ENCODE results near the gene TK2.
"Not testable (repeated sequence)": the region's sequence is repeated elsewhere in the genome, so short reads cannot be mapped to it uniquely, and the experiment has no call there.

Gene TK2

GRCh38 chr16:66549284-66550131 is at the start of gene TK2:
TK2 (minus strand) TSS chr16:66550122; CDS start chr16:66550061, 61 bp downstream.
- DNase-seq: peak; percentile 84

GRCh38 chr16:66598111-66598510 is 48.2 kb upstream of the TK2 start:
- no peak for DNase-seq

- no peak for DNase-seq
Measured at GRCh38 chr16:66596986-66597848, 47.3 kb upstream of the TK2 start.

- DNase-seq: not testable (repeated sequence)
Measured at GRCh38 chr16:66596559-66596958, 46.6 kb upstream of the TK2 start.

GRCh38 chr16:66594739-66595138 is 44.8 kb upstream of the TK2 start:
- no peak for DNase-seq

- no peak for DNase-seq
Measured at GRCh38 chr16:66592814-66593213, 42.9 kb upstream of the TK2 start.

GRCh38 chr16:66592241-66592640 is 42.3 kb upstream of the TK2 start:
- no peak for DNase-seq

- DNase-seq: no peak
Measured at GRCh38 chr16:66591018-66591417, 41.1 kb upstream of the TK2 start.

GRCh38 chr16:66590322-66590721 is 40.4 kb upstream of the TK2 start:
- DNase-seq: no peak

- DNase-seq: no peak
Measured at GRCh38 chr16:66588981-66589713, 39.2 kb upstream of the TK2 start.

- DNase-seq: no peak
Measured at GRCh38 chr16:66587881-66588600, 38.1 kb upstream of the TK2 start.

GRCh38 chr16:66585481-66586239 is 35.7 kb upstream of the TK2 start:
- no peak for DNase-seq

- DNase-seq: no peak
Measured at GRCh38 chr16:66581246-66581952, 31.5 kb upstream of the TK2 start.

GRCh38 chr16:66580605-66581209 is 30.8 kb upstream of the TK2 start:
- DNase-seq: peak; percentile 54

- no peak for DNase-seq
Measured at GRCh38 chr16:66578651-66579531, 29.0 kb upstream of the TK2 start, which contains the start of gene CMTM2. CMTM2 (plus strand) TSS chr16:66579463; CDS start chr16:66579608, 145 bp downstream.

- DNase-seq: no peak
Measured at GRCh38 chr16:66576296-66576695, 26.4 kb upstream of the TK2 start.

- DNase-seq: no peak
Measured at GRCh38 chr16:66575060-66575459, 25.1 kb upstream of the TK2 start.

- no peak for DNase-seq
Measured at GRCh38 chr16:66574531-66574930, 24.6 kb upstream of the TK2 start.

GRCh38 chr16:66574081-66574480 is 24.2 kb upstream of the TK2 start:
- no peak for DNase-seq

All from 8988T (cell line).